PC-9 (cell line): ENCODE results near the gene HCFC1R1. TPM values are rescaled to one million over a fixed set of nuclear protein-coding genes. Genes with fewer than 3 reads are reported as not detected.
A peak's percentile ranks its signal among the peaks of the same experiment; 100 is the strongest.

Experiments used
- BruUV-seq: library from RNA; stranded (reverse); fragments of 400-500 nt; replicated peaks from 2 replicates; lab custom pipeline; 2021; lab: Mats Ljungman, UMichigan
- CTCF ChIA-PET: fragments of 300-600 bp; sonication (Branson Sonifier 250); formaldehyde crosslinking; loops from one replicate; lab custom pipeline; 2022; ENCODE audit warnings: antibody characterized with exemption; lab: Charles Lee
- POLR2A ChIA-PET: fragments of 300-600 bp; sonication (Branson Sonifier 250); formaldehyde crosslinking; loops from one replicate; lab custom pipeline; 2022; ENCODE audit warnings: antibody characterized with exemption; ENCODE audit not compliant: unreplicated experiment; lab: Charles Lee
- DNase-seq, 2 experiments: peaks; one replicate each; pipeline versions ENCODE4 v3.0.0 to v3.0.0-alpha.2; 2015 to 2022; ENCODE audit warnings: mixed read lengths in 1 of 2
- H2AFZ ChIP-seq: fragments of 200-600 bp; sonication (generic); 2 replicates; pipeline ENCODE4 v1.8.1; 2017; ENCODE audit warnings: antibody characterized with exemption
- H3F3A ChIP-seq: fragments of 200-600 bp; sonication (generic); 2 replicates; pipeline ENCODE4 v1.8.1; 2017; ENCODE audit warnings: antibody characterized with exemption, mild to moderate bottlenecking, low read depth; ENCODE audit not compliant: insufficient read depth
- H3K27ac ChIP-seq: fragments of 200-600 bp; sonication (generic); 2 replicates; pipeline ENCODE4 v1.6.1; 2016; ENCODE audit warnings: mixed run types
- H3K27me3 ChIP-seq: fragments of 200-600 bp; sonication (generic); 2 replicates; pipeline ENCODE4 v1.6.1; 2016; ENCODE audit warnings: low read depth, mixed run types; ENCODE audit not compliant: insufficient read depth
- H3K36me3 ChIP-seq: fragments of 200-600 bp; sonication (generic); 2 replicates; pipeline ENCODE4 v1.6.1; 2016; ENCODE audit warnings: low read depth, mixed run types
- H3K4me1 ChIP-seq: fragments of 200-600 bp; sonication (generic); replicated peaks from 2 replicates; pipeline ENCODE4 v1.6.1; 2016; ENCODE audit warnings: mixed run types; ENCODE audit not compliant: insufficient read depth
- H3K4me2 ChIP-seq: fragments of 200-600 bp; sonication (generic); 2 replicates; pipeline ENCODE4 v1.6.1; 2017; ENCODE audit warnings: mixed run types
- H3K4me3 ChIP-seq: fragments of 200-600 bp; sonication (generic); 2 replicates; pipeline ENCODE4 v1.6.1; 2016; ENCODE audit warnings: mixed run types
- H3K79me2 ChIP-seq: fragments of 200-600 bp; sonication (generic); 2 replicates; pipeline ENCODE4 v1.6.1; 2017; ENCODE audit warnings: low read depth, mixed run types
- H3K9me2 ChIP-seq: fragments of 200-600 bp; sonication (generic); 2 replicates; pipeline ENCODE4 v1.8.1; 2017; ENCODE audit warnings: mild to moderate bottlenecking; ENCODE audit not compliant: insufficient read depth
- H3K9me3 ChIP-seq: fragments of 200-600 bp; sonication (generic); 2 replicates; pipeline ENCODE4 v1.8.1; 2016; ENCODE audit warnings: low read depth; ENCODE audit not compliant: insufficient read depth
- H4K20me1 ChIP-seq: fragments of 200-600 bp; sonication (generic); 2 replicates; pipeline ENCODE4 v1.8.1; 2017; ENCODE audit not compliant: insufficient read depth
- CTCF ChIP-seq: fragments of 200-600 bp; sonication (generic); conservative IDR thresholded peaks from 2 replicates; pipeline ENCODE4 v1.6.1; 2017; ENCODE audit warnings: mixed run types, antibody characterized with exemption, mild to moderate bottlenecking, moderate library complexity
- EZH2 ChIP-seq: fragments of 200-600 bp; sonication (generic); IDR thresholded peaks from 2 replicates; pipeline ENCODE4 v1.8.0; 2017; ENCODE audit warnings: antibody characterized with exemption, low read depth
- intact Hi-C: fragments of 100-400 bp; cut with micrococcal nuclease; formaldehyde crosslinking; loops from one replicate; pipeline ENCODE4 v1.10.0; 2022; ENCODE audit not compliant: unreplicated experiment
- total RNA-seq: library from RNA; stranded (reverse); gene quantifications from 2 replicates; pipeline ENCODE4 v1.2.3, GENCODE V29; 2021

HCFC1R1 gene
- total RNA-seq, 1 experiment from 2014 or later = 118 TPM

GRCh38 chr16:3010510-3010909 is 13.2 kb downstream of the HCFC1R1 start:
- no TSS peak for BruUV-seq
- intact Hi-C loops = loop anchor here (1.0 kb wide), 1 partner anchor 10 kb away; the partner anchor contains the start of gene TNFRSF12A
- Histone ChIP-seq H4K20me1 (no peaks in the 10 kb centered on the region), H3K4me1 (peaks cover 95% of the 10 kb centered on the region), H3K79me2 (peaks cover 19% of the 10 kb centered on the region), H3K36me3 (no peaks in the 10 kb centered on the region), H3K27me3 (no peaks in the 10 kb centered on the region), H3F3A (peaks cover 73% of the 10 kb centered on the region), H3K27ac (peak overlapping the region; percentile 67), H2AFZ (no peak overlapping the region), H3K4me3 (0 out of 2 replicates have a peak overlapping the region, but pooled peaks have one; percentile 18), H3K4me2 (peak overlapping the region; percentile 72), H3K9me3 (no peaks in the 10 kb centered on the region), H3K9me2 (no peaks in the 10 kb centered on the region)
- ChIA-PET CTCF (interaction anchor here (0.8 to 1.9 kb wide), 3 partner anchors 18 to 21 kb away, joined by 5 read pairs; no protein-coding TSS in a partner anchor), POLR2A (interaction anchor here (0.5 to 2.0 kb wide), 5 partner anchors 10 to 1377 kb away, joined by 3 to 34 read pairs (median 5); partner anchors contain the start of gene TNFRSF12A)
- TF ChIP-seq EZH2 (no peak), CTCF (no peak)
- DNase-seq = no peak

- TF ChIP-seq CTCF = no peak
- TF ChIP-seq EZH2 = no peak
- Histone ChIP-seq H3K27ac (peak overlapping the region; percentile 67), H2AFZ (no peak overlapping the region), H3K9me3 (no peaks in the 10 kb centered on the region), H3K27me3 (no peaks in the 10 kb centered on the region), H3K79me2 (peaks cover 19% of the 10 kb centered on the region), H3K4me3 (peak overlapping the region; percentile 22; the same call in 1 of the 2 replicates), H3K4me1 (peaks cover 90% of the 10 kb centered on the region), H3K9me2 (no peaks in the 10 kb centered on the region), H3K4me2 (peak overlapping the region; percentile 72), H4K20me1 (no peaks in the 10 kb centered on the region), H3K36me3 (no peaks in the 10 kb centered on the region), H3F3A (peaks cover 76% of the 10 kb centered on the region)
- peak; percentile 94 to 98 for DNase-seq
- no TSS peak for BruUV-seq
- intact Hi-C loops = loop anchor here (1.0 kb wide), 1 partner anchor 11 kb away; the partner anchor contains the start of gene TNFRSF12A
- ChIA-PET CTCF (interaction anchor here (0.5 to 1.9 kb wide), 5 partner anchors 12 to 46 kb away, joined by 3 to 5 read pairs (median 5); partner anchors contain the start of gene KREMEN2), POLR2A (interaction anchor here (0.5 to 2.0 kb wide), 6 partner anchors 11 to 1378 kb away, joined by 4 to 34 read pairs (median 5); partner anchors contain the start of genes RPS2 and TNFRSF12A)
Measured at GRCh38 chr16:3009568-3010390, 14.0 kb downstream of the HCFC1R1 start.

- Histone ChIP-seq H3K79me2 (peaks cover 12% of the 10 kb centered on the region; the same call in 1 of the 2 replicates), H3K36me3 (no peaks in the 10 kb centered on the region), H4K20me1 (no peaks in the 10 kb centered on the region), H3K27ac (peak overlapping the region; percentile 67), H3K27me3 (no peaks in the 10 kb centered on the region), H3K4me1 (peaks cover 79% of the 10 kb centered on the region), H3K9me3 (no peaks in the 10 kb centered on the region), H3F3A (peaks cover 67% of the 10 kb centered on the region), H3K4me3 (no peak overlapping the region), H3K9me2 (no peaks in the 10 kb centered on the region), H3K4me2 (peak overlapping the region; percentile 72), H2AFZ (no peak overlapping the region)
- no TSS peak for BruUV-seq
- intact Hi-C loops = no loop called here
- ChIA-PET POLR2A (no interaction called here), CTCF (no interaction called here)
- TF ChIP-seq CTCF (no peak), EZH2 (no peak)
- DNase-seq = no peak
Measured at GRCh38 chr16:3008690-3009037, 15.1 kb downstream of the HCFC1R1 start.
